ENCODE measurements around the gene DUSP1.
"Not testable (repeated sequence)": the region's sequence is repeated elsewhere in the genome, so short reads cannot be mapped to it uniquely, and the experiment has no call there.

DUSP1 gene

GRCh38 chr5:172770675-172771438, at the start of gene DUSP1:
Gene DUSP1 (minus strand): TSS chr5:172771195. CDS start chr5:172770952, 243 bp downstream.
- H3K36me3 Mint-ChIP-seq, result peaks cover 76% of the 10 kb centered on the region
- H3K4me1 Mint-ChIP-seq, result peaks cover 64% of the 10 kb centered on the region
- H3K27ac Mint-ChIP-seq, result peak within 1 kb of the TSS; percentile 98
- H3K4me3 Mint-ChIP-seq, result peak within 1 kb of the TSS; percentile 86
- peak; percentile 75 for ATAC-seq
- H3K9me3 Mint-ChIP-seq, result no peaks in the 10 kb centered on the region
- DNase-seq (ENCODE audit: low spot score in 2 of 2), result peak; percentile 90 to 95

- H3K36me3 Mint-ChIP-seq, result no peaks in the 10 kb centered on the region
- ATAC-seq (peak; percentile 76), DNase-seq (ENCODE audit: low spot score in 2 of 2) (no peak)
- no peak overlapping the region for H3K4me3 Mint-ChIP-seq
- peaks cover 12% of the 10 kb centered on the region for H3K4me1 Mint-ChIP-seq
- no peak overlapping the region for H3K27ac Mint-ChIP-seq
- no peaks in the 10 kb centered on the region for H3K9me3 Mint-ChIP-seq
Measured at GRCh38 chr5:172820046-172820767, 49.2 kb upstream of the DUSP1 start.

- DNase-seq (ENCODE audit: low spot score in 2 of 2) (no peak), ATAC-seq (no peak)
- Mint-ChIP-seq H3K9me3 (no peaks in the 10 kb centered on the region), H3K27ac (no peak overlapping the region), H3K4me1 (peaks cover 12% of the 10 kb centered on the region), H3K36me3 (no peaks in the 10 kb centered on the region), H3K4me3 (no peak overlapping the region)
Measured at GRCh38 chr5:172819569-172819968, 48.6 kb upstream of the DUSP1 start.

- Mint-ChIP-seq H3K4me1 (peaks cover 12% of the 10 kb centered on the region), H3K4me3 (no peak overlapping the region), H3K27ac (no peak overlapping the region), H3K9me3 (no peaks in the 10 kb centered on the region), H3K36me3 (no peaks in the 10 kb centered on the region)
- ATAC-seq, result no peak
- no peak for DNase-seq (ENCODE audit: low spot score in 2 of 2)
Measured at GRCh38 chr5:172818081-172818480, 47.1 kb upstream of the DUSP1 start.

- DNase-seq (ENCODE audit: low spot score in 2 of 2), result no peak
- Mint-ChIP-seq H3K4me1 (peaks cover 12% of the 10 kb centered on the region), H3K9me3 (no peaks in the 10 kb centered on the region), H3K36me3 (no peaks in the 10 kb centered on the region), H3K27ac (no peak overlapping the region), H3K4me3 (no peak overlapping the region)
- ATAC-seq, result no peak
Measured at GRCh38 chr5:172817664-172818063, 46.7 kb upstream of the DUSP1 start.

GRCh38 chr5:172816925-172817562, 46.0 kb upstream of the DUSP1 start:
- no peak overlapping the region for H3K4me3 Mint-ChIP-seq
- no peaks in the 10 kb centered on the region for H3K9me3 Mint-ChIP-seq
- H3K27ac Mint-ChIP-seq, result no peak overlapping the region
- DNase-seq (ENCODE audit: low spot score in 2 of 2), result no peak
- H3K4me1 Mint-ChIP-seq, result peaks cover 12% of the 10 kb centered on the region
- no peaks in the 10 kb centered on the region for H3K36me3 Mint-ChIP-seq
- peak; percentile 66 for ATAC-seq

- Mint-ChIP-seq H3K4me1 (peaks cover 8% of the 10 kb centered on the region), H3K27ac (no peak overlapping the region), H3K36me3 (no peaks in the 10 kb centered on the region), H3K9me3 (no peaks in the 10 kb centered on the region), H3K4me3 (no peak overlapping the region)
- ATAC-seq (no peak), DNase-seq (ENCODE audit: low spot score in 2 of 2) (no peak)
Measured at GRCh38 chr5:172815631-172816030, 44.6 kb upstream of the DUSP1 start.

- H3K36me3 Mint-ChIP-seq; H3K9me3 Mint-ChIP-seq; DNase-seq (ENCODE audit: low spot score in 2 of 2); H3K4me3 Mint-ChIP-seq; H3K27ac Mint-ChIP-seq; ATAC-seq: not testable (repeated sequence)
- peaks cover 18% of the 10 kb centered on the region for H3K4me1 Mint-ChIP-seq
Measured at GRCh38 chr5:172810996-172811395, 40.0 kb upstream of the DUSP1 start.

GRCh38 chr5:172809774-172810173, 38.8 kb upstream of the DUSP1 start:
- Mint-ChIP-seq H3K4me3 (no peak overlapping the region), H3K9me3 (no peaks in the 10 kb centered on the region), H3K27ac (no peak overlapping the region), H3K4me1 (peaks cover 18% of the 10 kb centered on the region), H3K36me3 (peaks cover 9% of the 10 kb centered on the region)
- ATAC-seq (no peak), DNase-seq (ENCODE audit: low spot score in 2 of 2) (no peak)

GRCh38 chr5:172807766-172808311, 36.8 kb upstream of the DUSP1 start:
- Mint-ChIP-seq H3K36me3 (peaks cover 9% of the 10 kb centered on the region), H3K27ac (peak overlapping the region; percentile 88), H3K4me1 (peaks cover 18% of the 10 kb centered on the region), H3K4me3 (peak overlapping the region; percentile 35), H3K9me3 (no peaks in the 10 kb centered on the region)
- DNase-seq (ENCODE audit: low spot score in 2 of 2), result no peak
- ATAC-seq, result no peak

GRCh38 chr5:172806897-172807672, 36.1 kb upstream of the DUSP1 start:
- Mint-ChIP-seq H3K4me3 (peak overlapping the region; percentile 35), H3K4me1 (peaks cover 18% of the 10 kb centered on the region), H3K27ac (peak overlapping the region; percentile 88), H3K36me3 (peaks cover 9% of the 10 kb centered on the region), H3K9me3 (no peaks in the 10 kb centered on the region)
- DNase-seq (ENCODE audit: low spot score in 2 of 2), result peak; percentile 60 to 89
- peak; percentile 98 for ATAC-seq

GRCh38 chr5:172805736-172806255, 34.8 kb upstream of the DUSP1 start:
- DNase-seq (ENCODE audit: low spot score in 2 of 2) (no peak), ATAC-seq (no peak)
- Mint-ChIP-seq H3K4me3 (no peak overlapping the region), H3K36me3 (peaks cover 9% of the 10 kb centered on the region), H3K27ac (peak overlapping the region; percentile 88), H3K9me3 (no peaks in the 10 kb centered on the region), H3K4me1 (peaks cover 18% of the 10 kb centered on the region)

GRCh38 chr5:172805018-172805683, 34.2 kb upstream of the DUSP1 start:
- Mint-ChIP-seq H3K4me3 (no peak overlapping the region), H3K4me1 (peaks cover 18% of the 10 kb centered on the region), H3K9me3 (no peaks in the 10 kb centered on the region), H3K27ac (no peak overlapping the region), H3K36me3 (peaks cover 9% of the 10 kb centered on the region)
- ATAC-seq (no peak), DNase-seq (ENCODE audit: low spot score in 2 of 2) (no peak)

- Mint-ChIP-seq H3K4me1 (peaks cover 34% of the 10 kb centered on the region), H3K4me3 (no peak overlapping the region), H3K36me3 (peaks cover 9% of the 10 kb centered on the region), H3K27ac (no peak overlapping the region), H3K9me3 (no peaks in the 10 kb centered on the region)
- ATAC-seq, result no peak
- DNase-seq (ENCODE audit: low spot score in 2 of 2), result no peak
Measured at GRCh38 chr5:172802567-172803176, 31.7 kb upstream of the DUSP1 start.

Data from stimulated activated effector memory CD8-positive, alpha-beta T cell treated with anti-CD3 and anti-CD28 coated beads, Interleukin-12 subunit alpha, Interleukin-12 subunit beta, amount 100 ng/mL, for 72 hours (primary cell).